Measurements from ENCODE around the gene FBXL7.

DNA sequence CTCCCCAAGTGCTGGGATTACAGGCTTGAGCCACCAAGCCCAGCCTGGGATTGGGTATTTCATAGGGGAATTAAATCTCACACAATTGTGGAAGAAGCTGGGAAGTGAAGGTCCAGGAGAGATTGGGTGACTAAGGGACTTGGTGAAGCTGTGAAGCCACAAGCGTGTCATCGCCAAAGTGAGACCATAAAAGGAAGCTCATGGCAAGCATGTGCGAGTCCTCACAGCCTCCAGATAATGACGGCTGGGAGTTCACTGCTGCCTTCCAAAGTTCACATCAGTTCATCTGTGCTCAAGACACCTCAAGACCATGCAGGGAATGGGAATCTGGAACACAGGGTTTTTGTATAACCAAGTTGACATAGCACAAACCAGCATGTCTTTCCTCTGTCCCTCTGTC is 469.0 kb downstream of the FBXL7 start:
- TF ChIP-seq, protein P1, sequence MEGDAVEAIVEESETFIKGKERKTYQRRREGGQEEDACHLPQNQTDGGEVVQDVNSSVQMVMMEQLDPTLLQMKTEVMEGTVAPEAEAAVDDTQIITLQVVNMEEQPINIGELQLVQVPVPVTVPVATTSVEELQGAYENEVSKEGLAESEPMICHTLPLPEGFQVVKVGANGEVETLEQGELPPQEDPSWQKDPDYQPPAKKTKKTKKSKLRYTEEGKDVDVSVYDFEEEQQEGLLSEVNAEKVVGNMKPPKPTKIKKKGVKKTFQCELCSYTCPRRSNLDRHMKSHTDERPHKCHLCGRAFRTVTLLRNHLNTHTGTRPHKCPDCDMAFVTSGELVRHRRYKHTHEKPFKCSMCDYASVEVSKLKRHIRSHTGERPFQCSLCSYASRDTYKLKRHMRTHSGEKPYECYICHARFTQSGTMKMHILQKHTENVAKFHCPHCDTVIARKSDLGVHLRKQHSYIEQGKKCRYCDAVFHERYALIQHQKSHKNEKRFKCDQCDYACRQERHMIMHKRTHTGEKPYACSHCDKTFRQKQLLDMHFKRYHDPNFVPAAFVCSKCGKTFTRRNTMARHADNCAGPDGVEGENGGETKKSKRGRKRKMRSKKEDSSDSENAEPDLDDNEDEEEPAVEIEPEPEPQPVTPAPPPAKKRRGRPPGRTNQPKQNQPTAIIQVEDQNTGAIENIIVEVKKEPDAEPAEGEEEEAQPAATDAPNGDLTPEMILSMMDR (IDR thresholded peaks at IDR 0.05; ENCODE audit: low read depth, low read length, missing input control), result no peak
- TF ChIP-seq JUND (IDR thresholded peaks at IDR 0.05) (no peak), RAD21 (IDR thresholded peaks at IDR 0.05) (no peak), GABPA (IDR thresholded peaks at IDR 0.05 in 1 of 2, conservative IDR thresholded peaks at IDR 0.05 in 1 of 2) (no peak), TAF1 (conservative IDR thresholded peaks at IDR 0.05) (no peak), SP1 (IDR thresholded peaks at IDR 0.05) (no peak)
- TF ChIP-seq, protein P2, sequence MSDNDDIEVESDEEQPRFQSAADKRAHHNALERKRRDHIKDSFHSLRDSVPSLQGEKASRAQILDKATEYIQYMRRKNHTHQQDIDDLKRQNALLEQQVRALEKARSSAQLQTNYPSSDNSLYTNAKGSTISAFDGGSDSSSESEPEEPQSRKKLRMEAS (IDR thresholded peaks at IDR 0.05), result no peak
- TF ChIP-seq, protein P3, sequence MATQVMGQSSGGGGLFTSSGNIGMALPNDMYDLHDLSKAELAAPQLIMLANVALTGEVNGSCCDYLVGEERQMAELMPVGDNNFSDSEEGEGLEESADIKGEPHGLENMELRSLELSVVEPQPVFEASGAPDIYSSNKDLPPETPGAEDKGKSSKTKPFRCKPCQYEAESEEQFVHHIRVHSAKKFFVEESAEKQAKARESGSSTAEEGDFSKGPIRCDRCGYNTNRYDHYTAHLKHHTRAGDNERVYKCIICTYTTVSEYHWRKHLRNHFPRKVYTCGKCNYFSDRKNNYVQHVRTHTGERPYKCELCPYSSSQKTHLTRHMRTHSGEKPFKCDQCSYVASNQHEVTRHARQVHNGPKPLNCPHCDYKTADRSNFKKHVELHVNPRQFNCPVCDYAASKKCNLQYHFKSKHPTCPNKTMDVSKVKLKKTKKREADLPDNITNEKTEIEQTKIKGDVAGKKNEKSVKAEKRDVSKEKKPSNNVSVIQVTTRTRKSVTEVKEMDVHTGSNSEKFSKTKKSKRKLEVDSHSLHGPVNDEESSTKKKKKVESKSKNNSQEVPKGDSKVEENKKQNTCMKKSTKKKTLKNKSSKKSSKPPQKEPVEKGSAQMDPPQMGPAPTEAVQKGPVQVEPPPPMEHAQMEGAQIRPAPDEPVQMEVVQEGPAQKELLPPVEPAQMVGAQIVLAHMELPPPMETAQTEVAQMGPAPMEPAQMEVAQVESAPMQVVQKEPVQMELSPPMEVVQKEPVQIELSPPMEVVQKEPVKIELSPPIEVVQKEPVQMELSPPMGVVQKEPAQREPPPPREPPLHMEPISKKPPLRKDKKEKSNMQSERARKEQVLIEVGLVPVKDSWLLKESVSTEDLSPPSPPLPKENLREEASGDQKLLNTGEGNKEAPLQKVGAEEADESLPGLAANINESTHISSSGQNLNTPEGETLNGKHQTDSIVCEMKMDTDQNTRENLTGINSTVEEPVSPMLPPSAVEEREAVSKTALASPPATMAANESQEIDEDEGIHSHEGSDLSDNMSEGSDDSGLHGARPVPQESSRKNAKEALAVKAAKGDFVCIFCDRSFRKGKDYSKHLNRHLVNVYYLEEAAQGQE (IDR thresholded peaks at IDR 0.05), result no peak

Data from liver (tissue), 3 donors.